ENCODE measurements around the gene TVP23C.

- TF ChIP-seq CTCF (IDR thresholded peaks at IDR 0.05; ENCODE audit: extremely low read depth in 1 of 2, insufficient read depth in 1 of 2, low read depth in 1 of 2, low read length in 2 of 2) (no peak), POLR2AphosphoS5 (IDR thresholded peaks at IDR 0.05; ENCODE audit: insufficient read depth, low read depth, low read length) (peak; percentile 26), POLR2A (IDR thresholded peaks at IDR 0.05; ENCODE audit: low read depth, low read length) (no peak), JUN (IDR thresholded peaks at IDR 0.05; ENCODE audit: borderline replicate concordance, insufficient read depth, insufficient read length, low read depth) (no peak), MAX (IDR thresholded peaks at IDR 0.05; ENCODE audit: insufficient read depth, insufficient read length) (no peak), EZH2 (IDR thresholded peaks at IDR 0.05; ENCODE audit: borderline replicate concordance, low read depth, low read length, severe bottlenecking) (no peak), FOS (IDR thresholded peaks at IDR 0.05; ENCODE audit: borderline replicate concordance, insufficient read depth, low read length) (no peak)
Observed at GRCh38 chr17:15479703-15480102, 83.6 kb downstream of the TVP23C start.

Data from endothelial cell of umbilical vein (primary cell).